ENCODE data around the gene RBM39. TPM values are rescaled to one million over a fixed set of nuclear protein-coding genes. Genes with fewer than 3 reads are reported as not detected.

The RBM39 gene
- total and polyA plus RNA-seq, 2 of the 13 experiments (the other 11 are each of a cell fraction or from before 2014, with no cell fraction given): 788 to 920 TPM

- TF ChIP-seq ZNF30 (CRISPR knock-in tag; IDR thresholded peaks at IDR 0.05): no peak
- TF ChIP-seq ZNF256 (CRISPR knock-in tag; conservative IDR thresholded peaks at IDR 0.05): no peak
- TF ChIP-seq ZNF772 (CRISPR knock-in tag; IDR thresholded peaks at IDR 0.05): no peak
- TF ChIP-seq HOXD1 (CRISPR knock-in tag; IDR thresholded peaks at IDR 0.05): no peak
- no peak for TF ChIP-seq ARNT2 (CRISPR knock-in tag; IDR thresholded peaks at IDR 0.05; ENCODE audit: low read depth)
- TF ChIP-seq SMAD9 (CRISPR knock-in tag; IDR thresholded peaks at IDR 0.05): no peak
- TF ChIP-seq POLR2G (IDR thresholded peaks at IDR 0.05; ENCODE audit: low read depth, low read length): no peak
- TF ChIP-seq THYN1 (CRISPR knock-in tag; IDR thresholded peaks at IDR 0.05; ENCODE audit: borderline replicate concordance, low read depth): no peak
- no peak for TF ChIP-seq ZFP36L1 (CRISPR knock-in tag; IDR thresholded peaks at IDR 0.05)
- TF ChIP-seq ZNF746 (CRISPR knock-in tag; IDR thresholded peaks at IDR 0.05): no peak
- TF ChIP-seq TBX2 (CRISPR knock-in tag; IDR thresholded peaks at IDR 0.05; ENCODE audit: borderline replicate concordance): no peak; the same call in none of the 2 replicates
- no peak for TF ChIP-seq ZNF460 (CRISPR knock-in tag; IDR thresholded peaks at IDR 0.05; ENCODE audit: borderline replicate concordance)
- TF ChIP-seq STAG1 (CRISPR knock-in tag; IDR thresholded peaks at IDR 0.05): no peak
- no peak for TF ChIP-seq THAP11 (CRISPR knock-in tag; IDR thresholded peaks at IDR 0.05)
- no peak for TF ChIP-seq ZNF280B (CRISPR knock-in tag; IDR thresholded peaks at IDR 0.05; ENCODE audit: borderline replicate concordance)
- no peak for TF ChIP-seq MTA1 (CRISPR knock-in tag; IDR thresholded peaks at IDR 0.05; ENCODE audit: borderline replicate concordance)
- TF ChIP-seq FOXM1 (CRISPR knock-in tag; IDR thresholded peaks at IDR 0.05): no peak
- TF ChIP-seq MTA3 (CRISPR knock-in tag; IDR thresholded peaks at IDR 0.05): no peak
- TF ChIP-seq ARID5B (CRISPR knock-in tag; IDR thresholded peaks at IDR 0.05): no peak
- TF ChIP-seq WIZ (CRISPR knock-in tag; IDR thresholded peaks at IDR 0.05): no peak
- no peak for TF ChIP-seq TEF (CRISPR knock-in tag; IDR thresholded peaks at IDR 0.05)
- TF ChIP-seq GRHL1 (CRISPR knock-in tag; conservative IDR thresholded peaks at IDR 0.05): no peak
- TF ChIP-seq NFE2L2 (IDR thresholded peaks at IDR 0.05; ENCODE audit: low read length): no peak
- no peak for TF ChIP-seq SETDB1 (CRISPR knock-in tag; IDR thresholded peaks at IDR 0.05; ENCODE audit: borderline replicate concordance)
- TF ChIP-seq ZNF234 (CRISPR knock-in tag; conservative IDR thresholded peaks at IDR 0.05): no peak
These were observed 44.3 kb downstream of the RBM39 start (continued) for GRCh38 chr20:35697696-35698297.
